ENCODE data around the gene RSBN1L.

Gene RSBN1L

DNA sequence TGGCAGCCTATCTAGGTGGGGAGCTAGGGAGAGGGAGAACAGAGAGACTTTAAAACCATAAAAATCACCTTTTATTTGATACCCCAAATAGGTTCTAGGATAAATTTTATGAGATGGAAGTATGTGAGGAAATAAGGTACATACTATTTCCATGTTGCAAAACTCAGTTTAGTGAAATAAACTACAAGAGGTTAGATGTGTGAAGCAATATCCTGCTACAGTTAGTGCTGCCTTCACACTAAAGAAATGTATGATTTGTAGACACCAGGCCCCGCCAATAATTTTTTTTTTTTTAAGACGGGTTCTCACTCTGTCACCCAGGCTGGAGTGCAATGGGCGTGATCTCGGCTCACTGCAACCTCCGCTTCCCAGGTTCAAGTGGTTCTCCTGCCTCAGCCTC is 34.4 kb upstream of the RSBN1L start:
- Histone ChIP-seq H2BK120ac (ENCODE audit: low read depth, low read length) (no peak overlapping the region), H4K5ac (ENCODE audit: low read length) (no peak overlapping the region), H2AK5ac (ENCODE audit: low read length) (no peak overlapping the region), H3K18ac (ENCODE audit: low read length) (no peak overlapping the region), H3K9ac (ENCODE audit: low read length) (no peak overlapping the region), H3K4me3 (ENCODE audit: low read length) (no peak overlapping the region), H3K4me2 (ENCODE audit: low read length) (no peak overlapping the region), H3K23ac (ENCODE audit: low read length) (no peak overlapping the region), H2BK5ac (ENCODE audit: low read length) (no peak overlapping the region), H4K8ac (ENCODE audit: low read depth, low read length) (no peak overlapping the region), H2BK15ac (replicated peaks; ENCODE audit: low read depth) (no peak overlapping the region), H3K79me2 (ENCODE audit: control insufficient read depth, insufficient read depth, low read length) (no peaks in the 10 kb centered on the region), H3K4ac (ENCODE audit: low read depth, low read length) (no peak overlapping the region), H3K27me3 (ENCODE audit: insufficient read depth, low read length, poor library complexity) (no peaks in the 10 kb centered on the region), H3K4me1 (ENCODE audit: control insufficient read depth, low read depth, low read length) (no peaks in the 10 kb centered on the region), H3K79me1 (ENCODE audit: low read length) (no peaks in the 10 kb centered on the region), H3K27ac (ENCODE audit: low read depth, low read length) (no peak overlapping the region), H3K56ac (ENCODE audit: low read length) (no peak overlapping the region), H3K36me3 (ENCODE audit: control insufficient read depth, insufficient read depth, low read length) (peaks cover 1% of the 10 kb centered on the region)
- DNase-seq, result no peak
- no CpG with 5 or more reads among the region's 5 CpGs for WGBS (ENCODE audit: extremely low coverage, insufficient coverage, low lambda C conversion rate)

DNA sequence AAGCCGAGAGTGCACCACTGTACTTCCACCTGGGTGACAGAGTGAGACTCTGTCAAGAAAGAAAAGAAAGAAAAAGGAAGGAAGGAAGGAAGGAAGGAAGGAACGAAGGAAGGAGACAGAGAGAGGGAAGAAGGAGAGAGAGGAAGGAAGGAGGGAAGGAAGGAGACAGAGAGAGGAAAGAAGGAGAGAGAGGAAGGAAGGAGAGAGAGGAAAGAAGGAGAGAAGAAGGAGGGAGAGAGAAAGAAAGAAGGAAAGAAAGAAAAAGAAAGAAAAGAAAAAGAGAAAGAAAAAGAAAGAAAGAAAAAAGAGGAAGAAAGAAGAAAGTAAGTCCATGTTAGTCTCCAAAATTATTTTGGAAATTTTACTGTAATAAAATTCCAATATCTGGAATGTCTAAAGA is 33.4 kb upstream of the RSBN1L start:
- WGBS (ENCODE audit: extremely low coverage, insufficient coverage, low lambda C conversion rate), result no CpG with 5 or more reads among the region's 2 CpGs
- no peaks in the 10 kb centered on the region for H3K79me2 ChIP-seq (ENCODE audit: control insufficient read depth, insufficient read depth, low read length)
- H2AK5ac ChIP-seq (ENCODE audit: low read length), result no peak overlapping the region
- no peak overlapping the region for H3K4me2 ChIP-seq (ENCODE audit: low read length)
- H2BK120ac ChIP-seq (ENCODE audit: low read depth, low read length), result no peak overlapping the region
- DNase-seq, result no peak
- H3K4me1 ChIP-seq (ENCODE audit: control insufficient read depth, low read depth, low read length), result no peaks in the 10 kb centered on the region
- H3K56ac ChIP-seq (ENCODE audit: low read length), result no peak overlapping the region
- H4K5ac ChIP-seq (ENCODE audit: low read length), result no peak overlapping the region
- H3K4ac ChIP-seq (ENCODE audit: low read depth, low read length), result no peak overlapping the region
- H3K27me3 ChIP-seq (ENCODE audit: insufficient read depth, low read length, poor library complexity), result no peaks in the 10 kb centered on the region
- no peak overlapping the region for H3K23ac ChIP-seq (ENCODE audit: low read length)
- no peak overlapping the region for H3K27ac ChIP-seq (ENCODE audit: low read depth, low read length)
- no peak overlapping the region for H3K9ac ChIP-seq (ENCODE audit: low read length)
- H2BK5ac ChIP-seq (ENCODE audit: low read length), result no peak overlapping the region
- no peak overlapping the region for H3K18ac ChIP-seq (ENCODE audit: low read length)
- no peaks in the 10 kb centered on the region for H3K79me1 ChIP-seq (ENCODE audit: low read length)
- H2BK15ac ChIP-seq (replicated peaks; ENCODE audit: low read depth), result no peak overlapping the region
- peaks cover 1% of the 10 kb centered on the region for H3K36me3 ChIP-seq (ENCODE audit: control insufficient read depth, insufficient read depth, low read length)
- no peak overlapping the region for H3K4me3 ChIP-seq (ENCODE audit: low read length)
- no peak overlapping the region for H4K8ac ChIP-seq (ENCODE audit: low read depth, low read length)

DNA sequence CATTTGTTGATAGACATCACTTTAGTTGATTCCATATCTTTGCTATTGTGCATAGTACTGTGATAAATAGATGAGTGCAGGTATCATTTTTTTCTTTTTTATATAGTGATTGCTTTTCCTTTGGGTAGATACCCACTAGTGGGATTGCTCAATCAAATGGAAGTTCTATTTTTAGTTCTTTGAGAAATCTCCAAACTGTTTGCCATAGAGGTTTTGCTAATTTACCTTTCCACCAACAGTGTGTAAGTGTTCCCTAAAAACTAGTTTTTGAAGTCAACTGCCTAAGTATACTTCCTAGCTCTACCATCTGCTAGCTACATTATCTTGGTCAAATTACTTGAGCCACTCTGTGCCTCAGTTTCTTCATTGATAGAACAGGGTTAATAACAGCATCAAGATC is 31.5 kb upstream of the RSBN1L start:
- H2BK120ac ChIP-seq (ENCODE audit: low read depth, low read length), result no peak overlapping the region
- no peak overlapping the region for H2AK5ac ChIP-seq (ENCODE audit: low read length)
- H2BK5ac ChIP-seq (ENCODE audit: low read length), result no peak overlapping the region
- no peak overlapping the region for H3K4ac ChIP-seq (ENCODE audit: low read depth, low read length)
- no peaks in the 10 kb centered on the region for H3K4me1 ChIP-seq (ENCODE audit: control insufficient read depth, low read depth, low read length)
- H3K18ac ChIP-seq (ENCODE audit: low read length), result no peak overlapping the region
- H3K27me3 ChIP-seq (ENCODE audit: insufficient read depth, low read length, poor library complexity), result no peaks in the 10 kb centered on the region
- H3K79me1 ChIP-seq (ENCODE audit: low read length), result no peaks in the 10 kb centered on the region
- no peak overlapping the region for H3K56ac ChIP-seq (ENCODE audit: low read length)
- H4K5ac ChIP-seq (ENCODE audit: low read length), result no peak overlapping the region
- peaks cover 1% of the 10 kb centered on the region for H3K36me3 ChIP-seq (ENCODE audit: control insufficient read depth, insufficient read depth, low read length)
- DNase-seq, result no peak
- no peak overlapping the region for H3K27ac ChIP-seq (ENCODE audit: low read depth, low read length)
- no peak overlapping the region for H4K8ac ChIP-seq (ENCODE audit: low read depth, low read length)
- no peak overlapping the region for H2BK15ac ChIP-seq (replicated peaks; ENCODE audit: low read depth)
- no peaks in the 10 kb centered on the region for H3K79me2 ChIP-seq (ENCODE audit: control insufficient read depth, insufficient read depth, low read length)
- H3K4me3 ChIP-seq (ENCODE audit: low read length), result no peak overlapping the region
- H3K4me2 ChIP-seq (ENCODE audit: low read length), result no peak overlapping the region
- no peak overlapping the region for H3K23ac ChIP-seq (ENCODE audit: low read length)
- H3K9ac ChIP-seq (ENCODE audit: low read length), result no peak overlapping the region

DNA sequence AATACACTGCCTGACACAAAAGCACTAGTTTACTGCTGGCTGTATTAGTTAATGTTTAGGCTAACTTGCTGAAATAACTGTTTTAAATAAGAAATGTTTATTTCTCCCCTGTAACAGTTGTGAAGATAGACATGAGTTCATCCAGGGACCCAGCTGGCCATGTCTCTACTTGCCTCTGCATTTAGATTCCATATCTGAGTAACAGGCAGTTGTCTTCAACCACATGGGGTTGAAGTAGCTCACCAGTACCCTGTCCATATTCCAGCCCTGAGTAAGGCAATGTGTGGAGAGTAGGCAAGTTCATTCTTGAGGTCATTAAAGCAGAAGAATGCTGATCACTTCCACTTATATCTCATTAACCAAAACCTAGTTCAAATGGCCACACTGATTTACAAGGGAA is 31.1 kb upstream of the RSBN1L start:
- H3K27ac ChIP-seq (ENCODE audit: low read depth, low read length), result no peak overlapping the region
- H3K79me1 ChIP-seq (ENCODE audit: low read length), result no peaks in the 10 kb centered on the region
- H2BK15ac ChIP-seq (replicated peaks; ENCODE audit: low read depth), result no peak overlapping the region
- no peak for DNase-seq
- no peaks in the 10 kb centered on the region for H3K27me3 ChIP-seq (ENCODE audit: insufficient read depth, low read length, poor library complexity)
- no peak overlapping the region for H4K5ac ChIP-seq (ENCODE audit: low read length)
- H3K56ac ChIP-seq (ENCODE audit: low read length), result no peak overlapping the region
- no peak overlapping the region for H3K9ac ChIP-seq (ENCODE audit: low read length)
- H4K8ac ChIP-seq (ENCODE audit: low read depth, low read length), result no peak overlapping the region
- no peak overlapping the region for H2BK5ac ChIP-seq (ENCODE audit: low read length)
- H2AK5ac ChIP-seq (ENCODE audit: low read length), result no peak overlapping the region
- H3K4me3 ChIP-seq (ENCODE audit: low read length), result no peak overlapping the region
- H3K4ac ChIP-seq (ENCODE audit: low read depth, low read length), result no peak overlapping the region
- no peak overlapping the region for H2BK120ac ChIP-seq (ENCODE audit: low read depth, low read length)
- no peaks in the 10 kb centered on the region for H3K79me2 ChIP-seq (ENCODE audit: control insufficient read depth, insufficient read depth, low read length)
- no peak overlapping the region for H3K4me2 ChIP-seq (ENCODE audit: low read length)
- H3K18ac ChIP-seq (ENCODE audit: low read length), result no peak overlapping the region
- H3K23ac ChIP-seq (ENCODE audit: low read length), result no peak overlapping the region
- H3K4me1 ChIP-seq (ENCODE audit: control insufficient read depth, low read depth, low read length), result no peaks in the 10 kb centered on the region
- H3K36me3 ChIP-seq (ENCODE audit: control insufficient read depth, insufficient read depth, low read length), result peaks cover 1% of the 10 kb centered on the region

DNA sequence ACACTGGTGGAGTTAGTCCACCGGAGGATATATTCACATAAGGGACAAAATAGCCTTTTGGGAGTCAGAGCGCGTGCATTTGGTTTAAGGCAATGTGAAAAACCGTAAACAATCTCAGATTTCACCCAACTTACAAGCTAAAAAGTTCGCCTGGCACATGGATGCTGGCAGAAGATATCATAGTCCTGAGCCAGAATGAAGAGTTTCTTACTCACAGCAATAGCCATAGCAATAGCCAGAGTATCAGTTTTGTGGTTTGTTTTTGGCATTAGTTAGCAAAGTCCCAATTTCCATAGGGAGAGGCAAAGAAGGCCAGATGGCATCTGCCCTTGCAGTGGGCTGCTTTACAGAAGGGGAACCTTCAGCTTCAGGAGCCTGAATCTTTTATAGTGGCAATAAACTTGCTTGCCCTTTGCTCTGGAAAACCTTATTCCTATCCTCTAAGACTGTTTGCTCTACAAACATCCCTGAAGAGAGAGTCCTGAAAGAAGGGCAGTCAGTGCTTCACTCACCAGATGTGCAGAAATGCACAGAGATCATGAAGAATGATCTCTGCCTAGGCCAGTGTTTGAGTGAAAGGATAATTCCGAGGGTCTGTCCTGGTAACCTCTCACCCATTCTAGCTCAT is 28.7 kb upstream of the RSBN1L start:
- no CpG with 5 or more reads among the region's 6 CpGs for WGBS (ENCODE audit: extremely low coverage, insufficient coverage, low lambda C conversion rate)
- Histone ChIP-seq H3K18ac (ENCODE audit: low read length) (no peak overlapping the region), H3K9ac (ENCODE audit: low read length) (no peak overlapping the region), H3K4ac (ENCODE audit: low read depth, low read length) (no peak overlapping the region), H3K4me1 (ENCODE audit: control insufficient read depth, low read depth, low read length) (no peaks in the 10 kb centered on the region), H2AK5ac (ENCODE audit: low read length) (no peak overlapping the region), H2BK120ac (ENCODE audit: low read depth, low read length) (no peak overlapping the region), H4K8ac (ENCODE audit: low read depth, low read length) (no peak overlapping the region), H2BK5ac (ENCODE audit: low read length) (no peak overlapping the region), H3K23ac (ENCODE audit: low read length) (no peak overlapping the region), H3K79me2 (ENCODE audit: control insufficient read depth, insufficient read depth, low read length) (no peaks in the 10 kb centered on the region), H4K5ac (ENCODE audit: low read length) (no peak overlapping the region), H3K36me3 (ENCODE audit: control insufficient read depth, insufficient read depth, low read length) (peaks cover 1% of the 10 kb centered on the region), H3K4me2 (ENCODE audit: low read length) (no peak overlapping the region), H2BK15ac (replicated peaks; ENCODE audit: low read depth) (no peak overlapping the region), H3K27ac (ENCODE audit: low read depth, low read length) (no peak overlapping the region), H3K27me3 (ENCODE audit: insufficient read depth, low read length, poor library complexity) (no peaks in the 10 kb centered on the region), H3K56ac (ENCODE audit: low read length) (no peak overlapping the region), H3K4me3 (ENCODE audit: low read length) (no peak overlapping the region), H3K79me1 (ENCODE audit: low read length) (no peaks in the 10 kb centered on the region)
- no peak for DNase-seq

DNA sequence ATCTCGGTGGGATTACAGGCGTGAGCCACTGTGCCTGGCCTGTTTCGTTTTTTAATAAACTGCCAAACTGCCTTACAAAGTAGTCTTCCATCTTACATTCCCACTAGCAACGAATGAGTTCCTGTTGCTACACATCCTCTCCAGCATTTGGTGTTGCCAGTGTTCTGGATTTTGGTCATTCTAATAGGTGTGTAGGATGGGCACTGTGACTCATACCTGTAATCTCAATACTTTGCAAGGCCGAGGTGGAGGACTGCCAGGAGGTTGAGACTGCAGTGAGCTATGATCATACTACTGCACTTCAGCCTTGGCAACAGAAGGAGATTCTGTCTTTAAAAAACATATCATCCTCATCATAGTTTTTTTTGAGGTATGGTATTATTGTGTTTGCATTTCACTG is 21.4 kb upstream of the RSBN1L start:
- no peak overlapping the region for H4K8ac ChIP-seq (ENCODE audit: low read depth, low read length)
- H3K4me3 ChIP-seq (ENCODE audit: low read length), result no peak overlapping the region
- no peaks in the 10 kb centered on the region for H3K27me3 ChIP-seq (ENCODE audit: insufficient read depth, low read length, poor library complexity)
- no peak overlapping the region for H3K9ac ChIP-seq (ENCODE audit: low read length)
- H2BK120ac ChIP-seq (ENCODE audit: low read depth, low read length), result no peak overlapping the region
- H2BK15ac ChIP-seq (replicated peaks; ENCODE audit: low read depth), result no peak overlapping the region
- H3K79me2 ChIP-seq (ENCODE audit: control insufficient read depth, insufficient read depth, low read length), result no peaks in the 10 kb centered on the region
- no peak overlapping the region for H4K5ac ChIP-seq (ENCODE audit: low read length)
- no peak overlapping the region for H3K4ac ChIP-seq (ENCODE audit: low read depth, low read length)
- no peak for DNase-seq
- no peak overlapping the region for H3K18ac ChIP-seq (ENCODE audit: low read length)
- H3K4me1 ChIP-seq (ENCODE audit: control insufficient read depth, low read depth, low read length), result no peaks in the 10 kb centered on the region
- H3K79me1 ChIP-seq (ENCODE audit: low read length), result no peaks in the 10 kb centered on the region
- H3K23ac ChIP-seq (ENCODE audit: low read length), result no peak overlapping the region
- H2AK5ac ChIP-seq (ENCODE audit: low read length), result no peak overlapping the region
- no peak overlapping the region for H3K4me2 ChIP-seq (ENCODE audit: low read length)
- no peaks in the 10 kb centered on the region for H3K36me3 ChIP-seq (ENCODE audit: control insufficient read depth, insufficient read depth, low read length)
- no peak overlapping the region for H2BK5ac ChIP-seq (ENCODE audit: low read length)
- no peak overlapping the region for H3K27ac ChIP-seq (ENCODE audit: low read depth, low read length)
- H3K56ac ChIP-seq (ENCODE audit: low read length), result no peak overlapping the region
- no CpG with 5 or more reads among the region's 5 CpGs for WGBS (ENCODE audit: extremely low coverage, insufficient coverage, low lambda C conversion rate)
